ENCODE results near the gene CAMTA1. TPM values are rescaled to one million over a fixed set of nuclear protein-coding genes. Genes with fewer than 3 reads are reported as not detected.

Gene CAMTA1
- total and polyA plus RNA-seq, 8 donors = 42.8 to 213 (median 118) TPM

- Histone ChIP-seq H3K27ac (no peak overlapping the region), H3K4me3 (no peak overlapping the region), H3K36me3 (no peaks in the 10 kb centered on the region), H3K4me1 (no peaks in the 10 kb centered on the region), H3K9me3 (no peaks in the 10 kb centered on the region), H3K27me3 (no peaks in the 10 kb centered on the region)
- TF ChIP-seq POLR2A (IDR thresholded peaks at IDR 0.05) (no peak), CTCF (IDR thresholded peaks at IDR 0.05) (no peak), POLR2AphosphoS5 (IDR thresholded peaks at IDR 0.05) (no peak), EP300 (IDR thresholded peaks at IDR 0.05) (no peak)
- intact Hi-C loops (cut with DNase I; ENCODE audit: low total_unique reads) = no loop called here
- WGBS, 5 donors = 81 to 88% (median 85%) methylated on average over 4 of the region's 4 CpGs
- DNase-seq = no peak
Measured at GRCh38 chr1:7362947-7363346, 577.7 kb downstream of the CAMTA1 start.

GRCh38 chr1:7363450-7363849 lies 578.2 kb downstream of the CAMTA1 start:
- intact Hi-C loops (cut with DNase I; ENCODE audit: low total_unique reads) = no loop called here
- TF ChIP-seq CTCF (IDR thresholded peaks at IDR 0.05) = no peak
- TF ChIP-seq POLR2AphosphoS5 (IDR thresholded peaks at IDR 0.05) = no peak
- no peak for TF ChIP-seq POLR2A (IDR thresholded peaks at IDR 0.05)
- TF ChIP-seq EP300 (IDR thresholded peaks at IDR 0.05) = no peak
- 76 to 85% (median 79%) methylated on average over 6 of the region's 6 CpGs for WGBS, 5 donors
- no peak overlapping the region for H3K27ac ChIP-seq
- H3K36me3 ChIP-seq = no peaks in the 10 kb centered on the region
- H3K4me1 ChIP-seq = no peaks in the 10 kb centered on the region
- H3K27me3 ChIP-seq = no peaks in the 10 kb centered on the region
- DNase-seq = no peak
- no peak overlapping the region for H3K4me3 ChIP-seq
- H3K9me3 ChIP-seq = no peaks in the 10 kb centered on the region

GRCh38 chr1:7365706-7366105 lies 580.5 kb downstream of the CAMTA1 start:
- TF ChIP-seq POLR2A (IDR thresholded peaks at IDR 0.05) (no peak), CTCF (IDR thresholded peaks at IDR 0.05) (no peak), EP300 (IDR thresholded peaks at IDR 0.05) (no peak), POLR2AphosphoS5 (IDR thresholded peaks at IDR 0.05) (no peak)
- no peak overlapping the region for H3K4me3 ChIP-seq
- intact Hi-C loops (cut with DNase I; ENCODE audit: low total_unique reads) = no loop called here
- H3K36me3 ChIP-seq = no peaks in the 10 kb centered on the region
- H3K27ac ChIP-seq = no peak overlapping the region
- no peak for DNase-seq
- no peaks in the 10 kb centered on the region for H3K4me1 ChIP-seq
- H3K27me3 ChIP-seq = no peaks in the 10 kb centered on the region
- 74 to 87% (median 78%) methylated on average over 8 of the region's 8 CpGs for WGBS, 5 donors
- H3K9me3 ChIP-seq = no peaks in the 10 kb centered on the region

- H3K36me3 ChIP-seq = no peaks in the 10 kb centered on the region
- TF ChIP-seq POLR2A (IDR thresholded peaks at IDR 0.05) = no peak
- TF ChIP-seq EP300 (IDR thresholded peaks at IDR 0.05) = no peak
- TF ChIP-seq POLR2AphosphoS5 (IDR thresholded peaks at IDR 0.05) = no peak
- no peak for TF ChIP-seq CTCF (IDR thresholded peaks at IDR 0.05)
- intact Hi-C loops (cut with DNase I; ENCODE audit: low total_unique reads) = no loop called here
- H3K4me3 ChIP-seq = no peak overlapping the region
- no peaks in the 10 kb centered on the region for H3K9me3 ChIP-seq
- H3K4me1 ChIP-seq = no peaks in the 10 kb centered on the region
- WGBS, 5 donors = 84 to 88% (median 86%) methylated on average over 11 of the region's 11 CpGs
- no peaks in the 10 kb centered on the region for H3K27me3 ChIP-seq
- DNase-seq = no peak
- H3K27ac ChIP-seq = no peak overlapping the region
Measured at GRCh38 chr1:7366286-7366954, 581.2 kb downstream of the CAMTA1 start.

Measured in stomach (tissue), 9 donors.